Parathyroid adenoma (tissue), 2 donors: ENCODE results near the gene RAF1.
A peak's percentile ranks its signal among the peaks of the same experiment; 100 is the strongest.
"Not testable (repeated sequence)": the region's sequence is repeated elsewhere in the genome, so short reads cannot be mapped to it uniquely, and the experiment has no call there.

ENCODE experiments used
- H2AFZ ChIP-seq: fragments of 300-600 bp; sonication (generic); one replicate; pipeline ENCODE4 v1.7.0; 2017; ENCODE audit warnings: antibody characterized with exemption, mild to moderate bottlenecking
- H3K27ac ChIP-seq: fragments of 300-600 bp; sonication (generic); one replicate; pipeline ENCODE4 v1.7.0; 2017
- H3K27me3 ChIP-seq: fragments of 300-600 bp; sonication (generic); one replicate; pipeline ENCODE4 v1.7.0; 2017; ENCODE audit warnings: low read length; ENCODE audit not compliant: control insufficient read depth, insufficient read depth
- H3K36me3 ChIP-seq: fragments of 300-600 bp; sonication (generic); one replicate; pipeline ENCODE4 v1.7.0; 2017; ENCODE audit warnings: low read length; ENCODE audit not compliant: control insufficient read depth, insufficient read depth
- H3K4me1 ChIP-seq: fragments of 300-600 bp; sonication (generic); one replicate; pipeline ENCODE4 v1.7.0; 2017; ENCODE audit warnings: control low read depth
- H3K4me2 ChIP-seq: fragments of 300-600 bp; sonication (generic); one replicate; pipeline ENCODE4 v1.7.0; 2017; ENCODE audit warnings: low read length
- H3K4me3 ChIP-seq: fragments of 300-600 bp; sonication (generic); one replicate; pipeline ENCODE4 v1.7.0; 2017; ENCODE audit warnings: low read depth, low read length
- H3K79me2 ChIP-seq: fragments of 300-600 bp; sonication (generic); one replicate; pipeline ENCODE4 v1.7.0; 2017; ENCODE audit warnings: control low read depth
- H3K9ac ChIP-seq: fragments of 300-600 bp; sonication (generic); one replicate; pipeline ENCODE4 v1.7.0; 2017; ENCODE audit warnings: mild to moderate bottlenecking
- H3K9me3 ChIP-seq: fragments of 300-600 bp; sonication (generic); one replicate; pipeline ENCODE4 v1.7.0; 2017; ENCODE audit warnings: low read length; ENCODE audit not compliant: control insufficient read depth
- TF ChIP-seq, protein P1 (sequence below): fragments of 300-600 bp; sonication (generic); IDR thresholded peaks from one replicate; pipeline ENCODE4 v1.7.0; 2017; ENCODE audit warnings: antibody characterized with exemption, mild to moderate bottlenecking
- donor health status: primary hyperparathyroidism.

RAF1 gene

DNA sequence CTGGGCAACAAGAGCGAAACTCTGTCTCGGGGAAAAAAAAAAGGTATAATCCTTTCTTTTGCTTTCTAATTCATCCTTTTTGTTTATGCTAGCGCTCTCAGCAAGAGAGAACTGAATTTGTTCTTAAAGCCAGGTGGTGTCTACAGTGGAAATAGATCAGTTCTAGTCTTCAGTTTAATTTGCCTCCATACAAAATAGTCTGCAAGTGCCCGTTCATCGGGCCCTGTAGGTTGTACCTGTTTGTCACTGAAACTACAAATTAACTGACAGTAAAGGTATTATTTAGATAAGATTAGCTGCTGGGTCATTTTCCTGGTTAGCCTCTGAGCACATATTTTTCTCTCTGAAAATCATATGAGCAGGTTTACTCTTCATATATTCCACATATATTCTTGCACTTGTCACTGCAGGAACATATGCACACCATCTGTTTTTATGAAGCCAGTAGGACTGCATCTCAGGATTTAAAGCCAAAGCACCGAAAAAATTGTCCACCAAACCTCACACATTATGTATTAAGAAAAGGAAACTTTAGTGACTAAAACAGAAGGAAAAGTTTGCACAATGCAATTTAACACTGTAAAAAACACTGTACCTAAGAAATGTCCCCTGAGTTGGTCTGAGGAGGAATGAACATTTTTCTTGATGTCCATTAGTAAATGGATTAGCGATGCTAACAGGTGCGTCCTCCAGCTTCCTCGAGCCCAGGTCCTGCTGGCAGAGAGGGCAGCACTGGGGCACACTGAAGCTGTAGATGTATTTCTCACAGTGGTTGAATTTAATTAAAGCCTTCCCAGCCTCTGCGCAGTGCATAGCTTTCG, 119.1 kb downstream of the RAF1 start:
- peak overlapping the region; percentile 37 for H3K4me2 ChIP-seq
- H2AFZ ChIP-seq = peak overlapping the region; percentile 9
- H3K9me3 ChIP-seq = no peaks in the 10 kb centered on the region
- no peaks in the 10 kb centered on the region for H3K36me3 ChIP-seq
- no peak overlapping the region for H3K9ac ChIP-seq
- peaks cover 3% of the 10 kb centered on the region for H3K4me1 ChIP-seq
- no peak overlapping the region for H3K27ac ChIP-seq
- H3K4me3 ChIP-seq = peak overlapping the region; percentile 20
- H3K27me3 ChIP-seq = no peaks in the 10 kb centered on the region
- H3K79me2 ChIP-seq = no peaks in the 10 kb centered on the region
- TF ChIP-seq, protein P1, sequence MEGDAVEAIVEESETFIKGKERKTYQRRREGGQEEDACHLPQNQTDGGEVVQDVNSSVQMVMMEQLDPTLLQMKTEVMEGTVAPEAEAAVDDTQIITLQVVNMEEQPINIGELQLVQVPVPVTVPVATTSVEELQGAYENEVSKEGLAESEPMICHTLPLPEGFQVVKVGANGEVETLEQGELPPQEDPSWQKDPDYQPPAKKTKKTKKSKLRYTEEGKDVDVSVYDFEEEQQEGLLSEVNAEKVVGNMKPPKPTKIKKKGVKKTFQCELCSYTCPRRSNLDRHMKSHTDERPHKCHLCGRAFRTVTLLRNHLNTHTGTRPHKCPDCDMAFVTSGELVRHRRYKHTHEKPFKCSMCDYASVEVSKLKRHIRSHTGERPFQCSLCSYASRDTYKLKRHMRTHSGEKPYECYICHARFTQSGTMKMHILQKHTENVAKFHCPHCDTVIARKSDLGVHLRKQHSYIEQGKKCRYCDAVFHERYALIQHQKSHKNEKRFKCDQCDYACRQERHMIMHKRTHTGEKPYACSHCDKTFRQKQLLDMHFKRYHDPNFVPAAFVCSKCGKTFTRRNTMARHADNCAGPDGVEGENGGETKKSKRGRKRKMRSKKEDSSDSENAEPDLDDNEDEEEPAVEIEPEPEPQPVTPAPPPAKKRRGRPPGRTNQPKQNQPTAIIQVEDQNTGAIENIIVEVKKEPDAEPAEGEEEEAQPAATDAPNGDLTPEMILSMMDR = no peak

DNA sequence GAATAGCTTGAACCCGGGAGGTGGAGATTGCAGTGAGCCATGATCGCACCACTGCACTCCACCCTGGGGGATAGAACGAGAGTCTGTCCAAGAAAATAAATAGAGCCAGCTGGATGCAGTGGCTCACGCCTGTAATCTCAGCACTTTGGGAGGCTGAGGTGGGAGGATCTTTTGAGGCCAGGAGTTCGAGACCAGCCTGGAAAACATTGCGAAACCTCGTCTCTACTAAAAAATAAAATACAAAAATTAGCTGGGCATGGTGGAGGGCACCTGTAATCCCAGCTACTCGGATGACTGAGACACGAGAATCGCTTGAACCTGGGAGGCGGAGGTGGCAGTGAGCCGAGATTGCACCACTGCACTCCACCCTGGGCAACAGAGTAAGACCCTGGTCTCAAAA, 120.4 kb downstream of the RAF1 start:
- H3K27me3 ChIP-seq, H2AFZ ChIP-seq, H3K4me1 ChIP-seq, H3K9ac ChIP-seq, H3K79me2 ChIP-seq, H3K27ac ChIP-seq, H3K4me3 ChIP-seq, H3K9me3 ChIP-seq, H3K4me2 ChIP-seq, H3K36me3 ChIP-seq: not testable (repeated sequence)

DNA sequence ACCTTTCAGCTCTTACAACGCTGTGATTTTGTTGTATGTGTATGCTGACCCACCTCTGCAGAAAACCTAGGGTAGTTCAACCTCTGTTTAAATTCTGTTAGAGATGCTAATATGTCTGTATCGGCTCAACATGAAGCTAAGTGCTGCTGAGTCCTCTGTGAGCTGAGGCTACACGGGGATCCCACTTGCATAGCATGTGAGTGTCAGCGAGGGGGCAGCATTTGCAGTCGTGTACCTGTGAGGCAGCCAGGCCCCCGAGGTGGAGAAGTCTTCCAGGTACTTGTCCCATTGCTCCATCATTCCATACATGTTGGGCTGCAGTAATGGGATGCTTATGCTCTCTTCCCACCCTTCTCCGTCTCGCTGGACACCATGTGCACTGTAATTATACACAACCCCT, 122.3 kb downstream of the RAF1 start:
- TF ChIP-seq, protein P1 = no peak

DNA sequence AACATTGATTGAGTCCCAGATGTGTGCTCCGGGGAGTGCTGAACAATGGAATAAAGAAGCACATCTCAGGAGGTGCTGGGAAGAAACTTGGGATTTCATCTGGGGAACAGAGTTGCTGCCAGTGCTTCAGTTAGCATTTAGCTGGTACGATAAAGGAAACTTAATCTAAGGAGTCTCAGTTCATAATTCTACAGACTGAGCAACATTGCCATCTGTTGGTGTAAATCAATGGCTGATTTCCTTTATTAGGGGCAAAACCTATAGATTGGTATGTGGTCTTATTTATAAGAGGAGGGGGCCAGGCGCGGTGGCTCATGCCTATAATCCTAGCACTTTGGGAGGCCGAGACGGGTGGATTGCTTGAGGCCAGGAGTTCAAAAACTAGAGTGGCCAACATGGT, 127.5 kb downstream of the RAF1 start:
- H3K36me3 ChIP-seq = no peaks in the 10 kb centered on the region
- H3K9ac ChIP-seq = no peak overlapping the region
- H3K79me2 ChIP-seq = no peaks in the 10 kb centered on the region
- no peak overlapping the region for H3K27ac ChIP-seq
- no peaks in the 10 kb centered on the region for H3K9me3 ChIP-seq
- no peak overlapping the region for H3K4me3 ChIP-seq
- no peaks in the 10 kb centered on the region for H3K27me3 ChIP-seq
- H2AFZ ChIP-seq = no peak overlapping the region
- no peaks in the 10 kb centered on the region for H3K4me1 ChIP-seq
- TF ChIP-seq, protein P1 = no peak
- H3K4me2 ChIP-seq = no peak overlapping the region

More for the DNA sequence above, 122.3 kb downstream of the RAF1 start:
- Histone ChIP-seq H3K4me3 (no peak overlapping the region), H3K27me3 (no peaks in the 10 kb centered on the region), H3K4me2 (no peak overlapping the region), H3K79me2 (no peaks in the 10 kb centered on the region), H3K27ac (no peak overlapping the region), H2AFZ (no peak overlapping the region), H3K4me1 (peaks cover 3% of the 10 kb centered on the region), H3K36me3 (no peaks in the 10 kb centered on the region), H3K9me3 (no peaks in the 10 kb centered on the region), H3K9ac (no peak overlapping the region)
